ENCODE measurements around the gene CRP.

DNA sequence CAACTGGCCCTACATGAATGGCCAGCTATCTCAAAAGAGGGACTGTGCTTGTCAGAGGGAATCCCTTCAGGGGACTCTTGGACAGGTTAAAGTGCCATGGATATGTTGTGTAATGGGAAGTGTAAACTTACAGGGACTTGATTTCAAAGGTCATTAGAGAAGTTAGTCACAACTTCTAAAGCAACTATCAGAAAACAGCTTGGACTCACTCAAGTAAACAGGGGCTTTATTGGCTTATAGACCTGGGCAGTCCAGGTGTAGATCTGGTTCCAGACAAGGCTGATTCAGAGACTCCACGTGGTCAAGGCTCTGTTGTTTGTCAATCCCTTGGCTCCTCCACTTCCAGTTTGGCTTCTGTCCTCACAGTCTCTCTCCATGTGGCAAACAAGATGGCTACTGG, 2.3 kb downstream of the CRP start:
- TF ChIP-seq POLR2A (IDR thresholded peaks at IDR 0.05): no peak
- TF ChIP-seq, protein P1, sequence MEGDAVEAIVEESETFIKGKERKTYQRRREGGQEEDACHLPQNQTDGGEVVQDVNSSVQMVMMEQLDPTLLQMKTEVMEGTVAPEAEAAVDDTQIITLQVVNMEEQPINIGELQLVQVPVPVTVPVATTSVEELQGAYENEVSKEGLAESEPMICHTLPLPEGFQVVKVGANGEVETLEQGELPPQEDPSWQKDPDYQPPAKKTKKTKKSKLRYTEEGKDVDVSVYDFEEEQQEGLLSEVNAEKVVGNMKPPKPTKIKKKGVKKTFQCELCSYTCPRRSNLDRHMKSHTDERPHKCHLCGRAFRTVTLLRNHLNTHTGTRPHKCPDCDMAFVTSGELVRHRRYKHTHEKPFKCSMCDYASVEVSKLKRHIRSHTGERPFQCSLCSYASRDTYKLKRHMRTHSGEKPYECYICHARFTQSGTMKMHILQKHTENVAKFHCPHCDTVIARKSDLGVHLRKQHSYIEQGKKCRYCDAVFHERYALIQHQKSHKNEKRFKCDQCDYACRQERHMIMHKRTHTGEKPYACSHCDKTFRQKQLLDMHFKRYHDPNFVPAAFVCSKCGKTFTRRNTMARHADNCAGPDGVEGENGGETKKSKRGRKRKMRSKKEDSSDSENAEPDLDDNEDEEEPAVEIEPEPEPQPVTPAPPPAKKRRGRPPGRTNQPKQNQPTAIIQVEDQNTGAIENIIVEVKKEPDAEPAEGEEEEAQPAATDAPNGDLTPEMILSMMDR (IDR thresholded peaks at IDR 0.05): no peak
